ENCODE measurements around the gene HSBP1. TPM values are rescaled to one million over a fixed set of nuclear protein-coding genes. Genes with fewer than 3 reads are reported as not detected.

The HSBP1 gene
- total and polyA plus RNA-seq, 9 donors = 17.0 to 139 (median 94.0) TPM

- intact Hi-C loops (cut with DNase I) = no loop called here
- Histone ChIP-seq H3K27me3 (no peaks in the 10 kb centered on the region), H3K9me3 (no peaks in the 10 kb centered on the region), H3K27ac (no peak overlapping the region), H3K36me3 (no peaks in the 10 kb centered on the region), H3K4me3 (no peak overlapping the region), H3K4me1 (ENCODE audit: insufficient read depth) (peaks cover 4% of the 10 kb centered on the region)
- TF ChIP-seq CTCF (IDR thresholded peaks at IDR 0.05) (no peak), EP300 (IDR thresholded peaks at IDR 0.05) (no peak), POLR2A (IDR thresholded peaks at IDR 0.05) (no peak)
- no peak for DNase-seq
- 11 to 31% (median 21%) methylated on average over 4 of the region's 4 CpGs for WGBS, 3 donors
Observed at GRCh38 chr16:83814659-83814985, 6.8 kb downstream of the HSBP1 start.

- H3K4me3 ChIP-seq = no peak overlapping the region
- H3K36me3 ChIP-seq = no peaks in the 10 kb centered on the region
- intact Hi-C loops (cut with DNase I) = no loop called here
- no peaks in the 10 kb centered on the region for H3K9me3 ChIP-seq
- H3K4me1 ChIP-seq (ENCODE audit: insufficient read depth) = peaks cover 4% of the 10 kb centered on the region
- DNase-seq = no peak
- 91 to 96% (median 95%) methylated on average over 12 of the region's 12 CpGs for WGBS, 3 donors
- TF ChIP-seq POLR2A (IDR thresholded peaks at IDR 0.05) (no peak), EP300 (IDR thresholded peaks at IDR 0.05) (no peak), CTCF (IDR thresholded peaks at IDR 0.05) (no peak)
- H3K27me3 ChIP-seq = no peaks in the 10 kb centered on the region
- no peak overlapping the region for H3K27ac ChIP-seq
Observed at GRCh38 chr16:83817022-83817421, 9.2 kb downstream of the HSBP1 start.

GRCh38 chr16:83818276-83818675 lies 10.5 kb downstream of the HSBP1 start:
- no peak for TF ChIP-seq POLR2A (IDR thresholded peaks at IDR 0.05)
- no peak for TF ChIP-seq CTCF (IDR thresholded peaks at IDR 0.05)
- TF ChIP-seq EP300 (IDR thresholded peaks at IDR 0.05) = no peak
- intact Hi-C loops (cut with DNase I) = no loop called here

GRCh38 chr16:83819361-83819760 lies 11.6 kb downstream of the HSBP1 start:
- peaks cover under 1% of the 10 kb centered on the region for H3K4me1 ChIP-seq (ENCODE audit: insufficient read depth)
- no peaks in the 10 kb centered on the region for H3K27me3 ChIP-seq
- 59 to 74% (median 70%) methylated on average over 8 of the region's 8 CpGs for WGBS, 3 donors
- no peak overlapping the region for H3K27ac ChIP-seq
- intact Hi-C loops (cut with DNase I) = no loop called here
- H3K36me3 ChIP-seq = no peaks in the 10 kb centered on the region
- H3K9me3 ChIP-seq = no peaks in the 10 kb centered on the region
- H3K4me3 ChIP-seq = no peak overlapping the region
- TF ChIP-seq EP300 (IDR thresholded peaks at IDR 0.05) = no peak
- no peak for TF ChIP-seq CTCF (IDR thresholded peaks at IDR 0.05)
- no peak for TF ChIP-seq POLR2A (IDR thresholded peaks at IDR 0.05)
- no peak for DNase-seq

More at GRCh38 chr16:83818276-83818675, 10.5 kb downstream of the HSBP1 start:
- H3K4me3 ChIP-seq = no peak overlapping the region
- no peaks in the 10 kb centered on the region for H3K27me3 ChIP-seq
- no peak overlapping the region for H3K27ac ChIP-seq
- H3K36me3 ChIP-seq = no peaks in the 10 kb centered on the region
- WGBS, 3 donors = 80 to 89% (median 87%) methylated on average over 5 of the region's 5 CpGs
- H3K9me3 ChIP-seq = no peaks in the 10 kb centered on the region
- DNase-seq = no peak
- H3K4me1 ChIP-seq (ENCODE audit: insufficient read depth) = peaks cover 3% of the 10 kb centered on the region
